Measurements from ENCODE around the gene ATG2A. TPM values are rescaled to one million over a fixed set of nuclear protein-coding genes. Genes with fewer than 3 reads are reported as not detected.

ATG2A gene
- total RNA-seq, 1 experiment from 2014 or later = 24.7 TPM

DNA sequence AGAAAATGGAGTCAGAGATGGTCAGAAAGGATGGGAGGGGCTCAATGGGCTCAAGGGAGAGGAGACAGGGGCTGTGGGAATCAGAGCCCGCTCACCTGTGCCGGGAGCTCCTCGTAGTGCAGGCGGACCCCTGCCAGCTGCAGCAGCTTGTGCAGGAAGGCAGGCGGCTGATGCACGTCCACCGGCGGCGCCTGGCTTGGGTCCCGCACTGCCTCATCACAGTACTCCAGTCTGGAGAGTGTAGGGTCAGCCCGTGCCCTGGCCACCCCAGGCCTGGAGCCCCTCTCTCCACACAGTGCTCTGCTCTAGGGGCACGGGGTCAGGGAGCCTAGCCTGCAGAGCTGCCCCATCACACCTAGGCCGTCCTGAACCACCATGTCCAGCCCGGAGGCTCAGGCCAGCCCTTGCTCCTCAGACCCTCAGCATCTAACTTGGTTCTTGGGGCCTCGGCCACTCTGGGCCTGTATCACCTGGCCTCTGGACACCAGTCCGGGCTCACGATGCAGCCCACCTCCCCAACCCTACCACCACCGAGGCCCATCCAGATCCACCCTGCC, 3.8 kb downstream of the ATG2A start (continued):
- TF ChIP-seq, protein P1, sequence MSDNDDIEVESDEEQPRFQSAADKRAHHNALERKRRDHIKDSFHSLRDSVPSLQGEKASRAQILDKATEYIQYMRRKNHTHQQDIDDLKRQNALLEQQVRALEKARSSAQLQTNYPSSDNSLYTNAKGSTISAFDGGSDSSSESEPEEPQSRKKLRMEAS (IDR thresholded peaks at IDR 0.05) = no peak
- no peak for TF ChIP-seq FOSL1 (IDR thresholded peaks at IDR 0.05; ENCODE audit: low read depth)
- TF ChIP-seq ZNF274 (IDR thresholded peaks at IDR 0.05; ENCODE audit: low read depth, low read length) = no peak
- no peak for TF ChIP-seq SRF (IDR thresholded peaks at IDR 0.05; ENCODE audit: low read depth)
- TF ChIP-seq, protein P2, sequence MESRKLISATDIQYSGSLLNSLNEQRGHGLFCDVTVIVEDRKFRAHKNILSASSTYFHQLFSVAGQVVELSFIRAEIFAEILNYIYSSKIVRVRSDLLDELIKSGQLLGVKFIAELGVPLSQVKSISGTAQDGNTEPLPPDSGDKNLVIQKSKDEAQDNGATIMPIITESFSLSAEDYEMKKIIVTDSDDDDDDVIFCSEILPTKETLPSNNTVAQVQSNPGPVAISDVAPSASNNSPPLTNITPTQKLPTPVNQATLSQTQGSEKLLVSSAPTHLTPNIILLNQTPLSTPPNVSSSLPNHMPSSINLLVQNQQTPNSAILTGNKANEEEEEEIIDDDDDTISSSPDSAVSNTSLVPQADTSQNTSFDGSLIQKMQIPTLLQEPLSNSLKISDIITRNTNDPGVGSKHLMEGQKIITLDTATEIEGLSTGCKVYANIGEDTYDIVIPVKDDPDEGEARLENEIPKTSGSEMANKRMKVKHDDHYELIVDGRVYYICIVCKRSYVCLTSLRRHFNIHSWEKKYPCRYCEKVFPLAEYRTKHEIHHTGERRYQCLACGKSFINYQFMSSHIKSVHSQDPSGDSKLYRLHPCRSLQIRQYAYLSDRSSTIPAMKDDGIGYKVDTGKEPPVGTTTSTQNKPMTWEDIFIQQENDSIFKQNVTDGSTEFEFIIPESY (IDR thresholded peaks at IDR 0.05; ENCODE audit: extremely low read depth, insufficient replicate concordance, low read length) = no peak
- no peak for TF ChIP-seq RAD21 (IDR thresholded peaks at IDR 0.05; ENCODE audit: low read depth)
- no peak for TF ChIP-seq SP1 (IDR thresholded peaks at IDR 0.05; ENCODE audit: low read depth)
- TF ChIP-seq CEBPB (IDR thresholded peaks at IDR 0.05; ENCODE audit: low read depth) = no peak
- TF ChIP-seq YY1 (IDR thresholded peaks at IDR 0.05; ENCODE audit: extremely low read depth, insufficient replicate concordance, low read depth, low read length) = no peak
- TF ChIP-seq, protein P3, sequence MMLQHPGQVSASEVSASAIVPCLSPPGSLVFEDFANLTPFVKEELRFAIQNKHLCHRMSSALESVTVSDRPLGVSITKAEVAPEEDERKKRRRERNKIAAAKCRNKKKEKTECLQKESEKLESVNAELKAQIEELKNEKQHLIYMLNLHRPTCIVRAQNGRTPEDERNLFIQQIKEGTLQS (IDR thresholded peaks at IDR 0.05) = no peak

DNA sequence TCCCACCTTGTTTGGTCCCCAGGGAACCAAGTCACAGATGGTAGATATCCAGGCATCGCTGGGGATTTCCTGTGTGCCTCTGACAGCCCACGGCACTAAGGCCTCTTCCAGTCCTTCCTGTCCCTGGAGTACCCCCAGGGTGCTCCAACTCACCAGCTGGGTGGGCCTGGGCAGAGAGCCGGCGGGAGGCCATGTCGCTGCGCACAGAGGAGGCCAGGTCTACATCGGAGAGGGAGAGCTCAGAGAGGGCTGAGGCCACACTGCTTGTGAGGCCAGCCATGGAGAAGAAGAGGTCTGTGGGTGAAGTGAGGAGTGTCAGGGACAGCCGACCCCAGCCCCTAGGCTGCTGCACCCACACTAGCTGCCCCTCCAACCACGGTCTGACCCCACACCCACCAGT, 5.3 kb downstream of the ATG2A start:
- Histone ChIP-seq H4K20me1 (ENCODE audit: insufficient read depth) (no peaks in the 10 kb centered on the region), H3K36me3 (ENCODE audit: control insufficient read depth in 1 of 2, insufficient read depth in 2 of 2, low read length in 2 of 2) (peaks cover 0 to 10% of the 10 kb centered on the region in 2 experiments; a peak in 2 of 4 replicates), H3K27ac (ENCODE audit: low read depth, low read length) (no peak overlapping the region), H3K4me1 (ENCODE audit: control insufficient read depth in 1 of 2, insufficient read depth in 2 of 2, low read length in 2 of 2) (peaks cover 4 to 12% of the 10 kb centered on the region in 2 experiments; a peak in 3 of 4 replicates), H3K4me3 (replicated peaks in 1 of 2; ENCODE audit: low read depth in 1 of 2, low read length in 2 of 2) (no peak overlapping the region), H2AFZ (ENCODE audit: low read depth, low read length, poor library complexity, severe bottlenecking) (no peak overlapping the region), H3K9me3 (ENCODE audit: control insufficient read depth in 1 of 2, insufficient read depth in 1 of 2, low read depth in 1 of 2, low read length in 2 of 2) (no peaks in the 10 kb centered on the region), H3K9ac (ENCODE audit: low read length) (no peak overlapping the region), H3K4me2 (ENCODE audit: low read length) (no peak overlapping the region), H3K27me3 (ENCODE audit: insufficient read depth, low read length) (no peaks in the 10 kb centered on the region), H3K79me2 (ENCODE audit: insufficient read depth, low read length) (peaks cover 11% of the 10 kb centered on the region; the same call in 1 of the 2 replicates), H3K9me2 (ENCODE audit: insufficient read depth) (no peaks in the 10 kb centered on the region)
- ChIA-PET POLR2A (no interaction called here), CTCF (no interaction called here), RAD21 (ENCODE audit: low non-redundant PET in 1 of 2, low total read pairs in 2 of 2, uncharacterized antibody in 2 of 2, unreplicated experiment in 2 of 2) (no interaction called here)
- intact Hi-C loops (cut with micrococcal nuclease) = loop anchor here (10.0 kb wide), 1 partner anchor 203 kb away; the partner anchor contains the start of genes TM7SF2 and ZNHIT2
- ATAC-seq (no peak), DNase-seq (ENCODE audit: low read depth, low spot score) (no peak)
- TF ChIP-seq ELF1 (IDR thresholded peaks at IDR 0.05; ENCODE audit: borderline replicate concordance, low read depth) = no peak
- no peak for TF ChIP-seq POLR2A (IDR thresholded peaks at IDR 0.05; ENCODE audit: borderline replicate concordance, extremely low read depth, insufficient read depth, insufficient read length)
- TF ChIP-seq JUND (IDR thresholded peaks at IDR 0.05) = no peak
- TF ChIP-seq, protein P4, sequence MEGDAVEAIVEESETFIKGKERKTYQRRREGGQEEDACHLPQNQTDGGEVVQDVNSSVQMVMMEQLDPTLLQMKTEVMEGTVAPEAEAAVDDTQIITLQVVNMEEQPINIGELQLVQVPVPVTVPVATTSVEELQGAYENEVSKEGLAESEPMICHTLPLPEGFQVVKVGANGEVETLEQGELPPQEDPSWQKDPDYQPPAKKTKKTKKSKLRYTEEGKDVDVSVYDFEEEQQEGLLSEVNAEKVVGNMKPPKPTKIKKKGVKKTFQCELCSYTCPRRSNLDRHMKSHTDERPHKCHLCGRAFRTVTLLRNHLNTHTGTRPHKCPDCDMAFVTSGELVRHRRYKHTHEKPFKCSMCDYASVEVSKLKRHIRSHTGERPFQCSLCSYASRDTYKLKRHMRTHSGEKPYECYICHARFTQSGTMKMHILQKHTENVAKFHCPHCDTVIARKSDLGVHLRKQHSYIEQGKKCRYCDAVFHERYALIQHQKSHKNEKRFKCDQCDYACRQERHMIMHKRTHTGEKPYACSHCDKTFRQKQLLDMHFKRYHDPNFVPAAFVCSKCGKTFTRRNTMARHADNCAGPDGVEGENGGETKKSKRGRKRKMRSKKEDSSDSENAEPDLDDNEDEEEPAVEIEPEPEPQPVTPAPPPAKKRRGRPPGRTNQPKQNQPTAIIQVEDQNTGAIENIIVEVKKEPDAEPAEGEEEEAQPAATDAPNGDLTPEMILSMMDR (IDR thresholded peaks at IDR 0.05 in 2 of 3, conservative IDR thresholded peaks at IDR 0.05 in 1 of 3; ENCODE audit: borderline replicate concordance in 1 of 3, insufficient read depth in 1 of 3, low read depth in 2 of 3, low read length in 2 of 3) = no peak
- no peak for TF ChIP-seq SP1 (IDR thresholded peaks at IDR 0.05; ENCODE audit: low read depth)
- no peak for TF ChIP-seq ZNF274 (IDR thresholded peaks at IDR 0.05; ENCODE audit: low read depth, low read length)
- no peak for TF ChIP-seq CBX3 (IDR thresholded peaks at IDR 0.05; ENCODE audit: low read depth)
- TF ChIP-seq YY1 (IDR thresholded peaks at IDR 0.05; ENCODE audit: extremely low read depth, insufficient replicate concordance, low read depth, low read length) = no peak
- no peak for TF ChIP-seq SIN3A (IDR thresholded peaks at IDR 0.05; ENCODE audit: low read depth)
- TF ChIP-seq CEBPB (IDR thresholded peaks at IDR 0.05; ENCODE audit: low read depth) = no peak
- TF ChIP-seq EZH2phosphoT487 (IDR thresholded peaks at IDR 0.05; ENCODE audit: borderline replicate concordance) = no peak
- TF ChIP-seq ZFX (IDR thresholded peaks at IDR 0.05) = no peak
- TF ChIP-seq, protein P3 (IDR thresholded peaks at IDR 0.05) = no peak
- TF ChIP-seq EZH2 (IDR thresholded peaks at IDR 0.05) = no peak
- no TSS peak for BruUV-seq (replicated peaks)

Data from HCT116 (cell line).